HG02938 (cell line): Measurements from ENCODE around the gene USP3.
"Not testable (repeated sequence)": the region's sequence is repeated elsewhere in the genome, so short reads cannot be mapped to it uniquely, and the experiment has no call there.

ENCODE experiments used
- ATAC-seq: cut with Tn5 transposase; IDR thresholded peaks from one replicate; pipeline ENCODE4 v1.9.1; 2021; ENCODE audit warnings: mild to moderate bottlenecking, moderate library complexity; ENCODE audit not compliant: unreplicated experiment

Gene USP3

GRCh38 chr15:63509955-63510940 is 5.9 kb downstream of the USP3 start:
- ATAC-seq, result no peak

GRCh38 chr15:63512148-63512547 is 7.8 kb downstream of the USP3 start:
- no peak for ATAC-seq

- no peak for ATAC-seq
Observed at GRCh38 chr15:63513271-63513670, 8.9 kb downstream of the USP3 start.

GRCh38 chr15:63513728-63514127 is 9.3 kb downstream of the USP3 start:
- no peak for ATAC-seq

GRCh38 chr15:63514531-63514943 is 10.1 kb downstream of the USP3 start:
- ATAC-seq, result no peak

GRCh38 chr15:63517202-63517601 is 12.8 kb downstream of the USP3 start:
- ATAC-seq, result no peak

- no peak for ATAC-seq
Observed at GRCh38 chr15:63517628-63518027, 13.2 kb downstream of the USP3 start.

GRCh38 chr15:63519041-63519440 is 14.6 kb downstream of the USP3 start:
- ATAC-seq, result no peak

GRCh38 chr15:63519548-63520178 is 15.3 kb downstream of the USP3 start:
- ATAC-seq, result no peak

GRCh38 chr15:63520462-63520861 is 16.1 kb downstream of the USP3 start:
- ATAC-seq, result not testable (repeated sequence)

- ATAC-seq, result no peak
Observed at GRCh38 chr15:63522225-63522578, 17.8 kb downstream of the USP3 start.

GRCh38 chr15:63523306-63523990 is 19.1 kb downstream of the USP3 start:
- no peak for ATAC-seq

GRCh38 chr15:63524316-63525015 is 20.1 kb downstream of the USP3 start:
- no peak for ATAC-seq

GRCh38 chr15:63526401-63526800 is 22.0 kb downstream of the USP3 start:
- ATAC-seq, result no peak

GRCh38 chr15:63528138-63528659 is 23.8 kb downstream of the USP3 start:
- ATAC-seq, result no peak

- no peak for ATAC-seq
Observed at GRCh38 chr15:63530235-63530634, 25.8 kb downstream of the USP3 start.

- no peak for ATAC-seq
Observed at GRCh38 chr15:63530752-63531299, 26.4 kb downstream of the USP3 start.

GRCh38 chr15:63531586-63531985 is 27.2 kb downstream of the USP3 start:
- ATAC-seq, result no peak

GRCh38 chr15:63532307-63532744 is 27.9 kb downstream of the USP3 start:
- no peak for ATAC-seq

- ATAC-seq, result not testable (repeated sequence)
Observed at GRCh38 chr15:63534888-63535287, 30.5 kb downstream of the USP3 start.
